ENCODE results near the gene FRMD7.
"Not testable (repeated sequence)": the region's sequence is repeated elsewhere in the genome, so short reads cannot be mapped to it uniquely, and the experiment has no call there.

The FRMD7 gene

DNA sequence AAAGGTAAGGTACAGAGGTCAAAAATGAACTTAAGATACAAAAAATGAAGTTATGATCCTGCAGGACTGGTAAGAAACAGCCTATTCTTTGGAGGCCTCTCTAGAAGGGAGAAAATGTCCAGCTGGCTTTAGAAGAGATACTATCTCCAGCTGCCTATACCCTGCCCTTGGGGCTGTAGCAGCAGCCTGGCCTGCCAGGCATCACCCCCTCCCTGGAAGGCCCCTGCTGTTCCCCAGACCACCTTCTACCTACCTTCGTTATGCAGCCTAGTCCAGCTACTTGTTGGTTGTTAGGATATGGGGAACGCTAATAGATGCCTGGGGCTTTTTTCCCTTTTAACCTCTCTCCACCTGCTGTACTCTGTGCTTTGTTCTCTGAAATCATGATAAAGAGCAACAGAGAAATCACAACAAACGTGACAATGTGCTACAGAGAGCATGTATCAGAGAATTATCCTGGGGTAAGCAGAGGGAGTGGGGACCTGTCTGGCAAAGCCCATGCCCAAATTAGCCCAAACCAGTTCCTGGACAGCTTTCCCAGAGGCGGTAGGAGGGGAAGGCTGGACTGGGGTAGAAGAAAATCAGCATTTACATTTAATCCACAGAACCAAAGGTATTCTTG is 34.5 kb downstream of the FRMD7 start:
- DNase-seq, result no peak

- peak; percentile 18 to 76 for DNase-seq
Measured at GRCh38 chrX:132092439-132093065, 35.3 kb downstream of the FRMD7 start.

DNA sequence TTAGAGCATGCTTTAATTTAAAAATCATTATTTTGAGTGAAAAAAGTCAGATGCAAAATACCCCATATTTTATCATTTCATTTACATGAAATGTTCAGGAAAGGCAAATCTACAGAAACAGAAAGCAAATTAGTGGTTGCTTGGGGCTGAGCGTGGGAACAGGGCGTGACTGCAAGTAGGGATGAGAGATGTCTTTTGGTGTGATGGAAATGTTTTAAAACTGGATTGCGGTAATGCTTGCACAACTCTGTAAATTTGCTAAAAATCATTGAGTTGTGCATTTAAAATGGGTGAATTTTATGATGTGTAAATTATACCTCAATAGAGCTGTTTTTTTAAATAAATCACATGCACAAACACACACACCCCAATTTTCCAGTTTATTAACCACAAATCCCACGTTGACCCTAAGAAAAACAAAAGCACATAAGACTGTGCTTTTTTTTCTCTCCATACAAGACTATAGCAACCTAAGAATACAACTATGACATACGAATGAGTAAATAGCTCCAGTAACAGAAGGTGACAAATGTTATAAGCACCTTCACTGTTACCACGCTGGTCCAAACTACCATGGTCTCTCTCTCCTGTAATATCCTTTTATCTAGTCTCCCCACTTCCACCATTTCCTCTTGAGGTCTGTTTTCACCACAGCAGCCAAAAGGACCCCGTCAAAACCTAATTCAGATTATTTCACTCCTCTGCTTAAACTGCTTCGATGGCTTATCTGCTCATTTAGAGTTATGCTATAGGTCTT is 37.2 kb downstream of the FRMD7 start:
- no peak for DNase-seq

GRCh38 chrX:132088864-132089263 is 39.0 kb downstream of the FRMD7 start:
- no peak for DNase-seq

DNA sequence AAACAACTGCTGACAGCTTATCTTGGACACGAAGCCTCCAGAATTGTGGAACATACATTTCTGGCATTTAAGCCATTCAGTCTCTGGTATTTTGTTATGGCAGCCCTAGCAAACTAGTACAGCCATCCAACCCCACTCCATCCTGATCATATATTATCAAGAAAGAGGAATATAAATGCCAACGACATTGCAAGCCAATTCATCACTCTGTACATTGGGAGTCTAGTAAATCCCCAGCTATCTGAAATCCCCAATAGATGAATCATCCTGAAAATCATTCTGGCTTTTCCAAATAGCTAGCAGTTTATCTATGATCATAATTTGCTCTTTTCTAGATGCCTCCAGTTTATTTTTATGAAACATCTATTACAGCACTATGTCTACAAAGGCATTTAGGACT is 41.1 kb downstream of the FRMD7 start:
- no peak for DNase-seq

DNA sequence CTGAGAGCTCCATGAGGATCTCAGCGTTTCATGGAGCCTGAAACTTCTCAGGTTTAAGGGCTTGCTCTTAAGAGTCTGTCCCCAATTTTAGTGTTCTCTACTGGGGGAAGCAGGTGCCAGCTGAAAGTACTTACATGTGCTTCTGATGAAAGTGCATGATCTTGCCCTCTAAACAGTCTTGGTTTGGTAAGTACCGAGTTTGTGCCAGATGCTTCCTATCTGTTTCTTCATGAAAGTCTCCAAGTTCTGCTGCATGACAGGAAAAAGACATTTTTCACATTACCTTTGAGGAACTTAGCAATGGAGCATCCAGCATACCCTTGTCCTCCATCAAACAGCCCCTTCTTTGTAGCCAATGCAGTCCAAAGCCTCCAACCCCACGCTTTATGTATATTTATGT is 42.0 kb downstream of the FRMD7 start:
- DNase-seq, result no peak

GRCh38 chrX:132077912-132078311 is 49.9 kb downstream of the FRMD7 start:
- no peak for DNase-seq

DNA sequence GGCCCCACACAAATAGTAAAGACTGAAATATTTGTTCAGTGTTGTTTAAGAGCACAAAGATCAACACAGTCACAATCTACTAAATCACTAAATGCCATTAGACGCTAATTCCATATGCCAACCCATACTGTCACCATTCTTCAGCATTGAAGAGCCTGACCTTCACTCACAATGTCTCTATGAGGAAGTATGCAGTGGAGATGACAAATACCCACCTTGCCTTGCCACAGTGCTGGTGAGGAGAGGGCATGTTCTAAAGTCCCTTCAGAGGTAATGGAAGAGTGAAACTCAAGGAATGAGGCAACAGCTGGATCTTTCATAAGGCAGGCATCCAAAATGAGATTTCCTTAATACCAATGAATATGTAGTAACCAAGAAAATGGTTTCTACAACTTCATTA is 50.4 kb downstream of the FRMD7 start:
- DNase-seq, result no peak

- peak in 1 of 2 experiments; percentile 14 for DNase-seq
Measured at GRCh38 chrX:132071254-132071653, 56.6 kb downstream of the FRMD7 start.

DNA sequence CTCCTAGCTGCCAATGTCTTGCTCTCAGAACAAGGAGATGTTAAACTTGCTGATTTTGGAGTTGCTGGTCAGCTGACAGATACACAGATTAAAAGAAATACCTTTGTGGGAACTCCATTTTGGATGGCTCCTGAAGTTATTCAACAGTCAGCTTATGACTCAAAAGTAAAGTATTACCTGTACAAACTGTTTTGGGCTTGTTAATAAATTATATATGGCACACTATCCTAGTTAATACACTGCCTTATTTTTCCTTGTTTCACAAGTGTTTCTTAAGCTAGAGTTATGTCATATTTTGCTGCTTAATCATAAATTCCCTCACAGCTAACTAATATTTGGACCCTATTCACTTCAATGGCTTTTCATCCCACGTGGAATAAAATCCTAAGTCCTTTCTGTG is 59.4 kb downstream of the FRMD7 start:
- no peak for DNase-seq

GRCh38 chrX:132063862-132064261 is 64.0 kb downstream of the FRMD7 start:
- DNase-seq, result no peak

GRCh38 chrX:132063334-132063733 is 64.5 kb downstream of the FRMD7 start:
- DNase-seq, result no peak

DNA sequence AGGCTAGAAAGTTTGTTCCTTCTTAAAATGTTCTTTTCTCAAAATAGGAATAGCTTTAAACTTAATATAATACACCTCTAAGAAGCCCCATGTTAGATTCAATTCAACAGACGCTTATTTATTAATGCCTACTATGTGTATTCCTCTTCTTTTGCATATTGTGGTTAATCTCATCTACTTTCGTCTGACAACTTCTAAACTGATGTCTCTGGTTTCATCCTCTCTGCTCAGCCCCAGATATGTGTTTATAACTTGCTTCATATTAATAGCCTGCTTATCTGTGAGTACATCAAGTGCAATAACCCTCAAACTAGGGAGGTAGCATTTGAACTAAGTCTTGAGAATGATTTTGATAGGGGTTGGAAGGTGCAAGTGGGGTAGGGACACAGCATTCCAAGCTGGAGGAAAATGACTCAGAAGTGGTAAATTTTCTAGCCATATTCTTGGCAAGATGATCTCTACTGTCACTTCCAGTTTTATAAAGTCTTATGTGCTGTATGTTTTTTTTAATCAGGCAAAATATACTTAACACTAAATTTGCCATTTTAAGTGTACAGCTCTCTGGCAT is 67.8 kb downstream of the FRMD7 start:
- DNase-seq, result no peak

GRCh38 chrX:132058975-132059374 is 68.8 kb downstream of the FRMD7 start:
- no peak for DNase-seq

DNA sequence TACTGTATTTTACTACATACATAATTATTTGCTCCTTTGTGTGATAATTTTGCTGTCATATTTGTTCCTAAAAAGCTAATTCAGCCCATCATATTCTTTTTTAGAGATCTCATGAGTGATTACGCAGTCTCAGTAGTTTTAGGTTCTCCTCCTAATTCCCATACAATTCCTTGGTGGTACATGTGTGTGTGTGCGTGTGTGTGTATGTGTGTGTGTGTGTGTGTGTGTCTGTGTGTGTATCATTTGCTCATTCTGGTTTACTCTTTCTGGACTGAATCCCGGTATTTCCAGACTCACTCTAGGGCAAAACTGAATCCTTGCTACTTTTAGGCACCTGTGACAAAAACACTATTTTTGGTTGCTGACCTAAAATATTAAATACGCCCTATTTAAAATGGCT is 69.8 kb downstream of the FRMD7 start:
- no peak for DNase-seq

- not testable (repeated sequence) for DNase-seq
Measured at GRCh38 chrX:132051778-132052177, 76.0 kb downstream of the FRMD7 start.

- no peak for DNase-seq
Measured at GRCh38 chrX:132046533-132046932, 81.3 kb downstream of the FRMD7 start.

DNA sequence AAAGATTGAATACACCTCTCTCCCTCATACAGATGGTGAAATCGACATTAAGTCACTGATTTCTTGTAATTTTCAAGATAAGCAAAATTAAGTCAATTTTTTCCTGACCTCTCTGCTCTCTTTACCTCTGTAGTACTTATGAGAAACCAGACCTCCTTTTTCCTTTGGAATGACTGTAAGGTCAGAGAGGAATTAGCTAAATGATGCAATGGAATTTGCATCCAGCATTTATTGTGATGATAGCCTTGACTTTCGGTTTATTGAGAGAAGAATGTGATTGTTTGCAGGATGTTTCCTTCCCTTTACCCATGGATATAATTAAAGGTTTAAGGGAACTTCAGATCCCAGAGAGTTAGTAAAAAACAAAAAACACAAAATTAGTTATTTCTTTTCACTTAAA is 82.4 kb downstream of the FRMD7 start:
- no peak for DNase-seq

- DNase-seq, result no peak
Measured at GRCh38 chrX:132044953-132045352, 82.9 kb downstream of the FRMD7 start.

- DNase-seq, result no peak
Measured at GRCh38 chrX:132043977-132044376, 83.8 kb downstream of the FRMD7 start.

- no peak for DNase-seq
Measured at GRCh38 chrX:132041015-132041414, 86.8 kb downstream of the FRMD7 start.

- no peak for DNase-seq
Measured at GRCh38 chrX:132040066-132040465, 87.8 kb downstream of the FRMD7 start.

- DNase-seq, result no peak
Measured at GRCh38 chrX:132037479-132037993, 90.3 kb downstream of the FRMD7 start.

DNA sequence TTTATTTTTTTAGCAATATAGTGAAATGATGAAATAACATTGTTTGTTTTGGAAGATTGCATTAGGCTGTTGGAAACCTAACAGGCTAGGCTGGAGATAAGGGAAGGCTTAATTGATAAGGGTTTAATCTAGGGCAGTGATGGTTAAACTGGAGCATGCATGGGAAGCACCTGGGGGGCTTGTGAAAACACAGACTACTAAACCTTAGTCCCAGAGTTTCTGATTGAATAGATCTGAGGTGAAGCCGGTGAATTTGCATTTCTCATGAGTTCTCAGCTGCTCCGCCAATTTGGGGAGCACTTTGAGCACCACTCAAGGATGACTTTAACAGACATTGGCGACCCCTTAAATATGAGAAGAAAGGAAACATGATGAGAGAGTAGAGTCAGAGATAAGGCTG is 93.2 kb downstream of the FRMD7 start:
- DNase-seq, result no peak
